ENCODE measurements around the gene COL21A1.

The COL21A1 gene

DNA sequence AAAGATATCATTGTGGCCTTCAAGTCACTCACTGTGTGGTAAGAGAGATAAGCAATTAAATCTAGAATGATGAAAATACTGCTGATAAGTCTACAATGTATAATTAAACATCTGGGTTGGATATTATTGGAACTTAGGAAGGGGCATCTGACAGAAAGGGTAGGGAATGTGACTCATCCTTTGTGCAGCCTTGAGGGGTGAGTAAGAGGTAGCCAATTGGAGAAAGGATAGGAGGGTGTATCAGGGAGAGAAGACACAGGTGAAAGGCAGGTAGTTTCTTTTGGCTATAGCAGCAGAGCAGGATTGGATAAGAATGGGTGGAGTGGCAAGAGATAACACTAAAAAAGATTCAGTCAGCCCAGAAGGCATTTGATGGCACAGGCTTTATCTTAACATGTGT is 182.0 kb downstream of the COL21A1 start:
- H3K4me3 ChIP-seq = no peak overlapping the region
- no peaks in the 10 kb centered on the region for H3K36me3 ChIP-seq
- no peaks in the 10 kb centered on the region for H3K9me3 ChIP-seq
- no peaks in the 10 kb centered on the region for H3K27me3 ChIP-seq
- no peak overlapping the region for H3K27ac ChIP-seq
- H3K9ac ChIP-seq = no peak overlapping the region
- no peaks in the 10 kb centered on the region for H3K4me1 ChIP-seq
- H4K20me1 ChIP-seq = no peaks in the 10 kb centered on the region
- H3K4me2 ChIP-seq = no peak overlapping the region
- no peak for TF ChIP-seq Cebpa-rat (IDR thresholded peaks at IDR 0.05)

DNA sequence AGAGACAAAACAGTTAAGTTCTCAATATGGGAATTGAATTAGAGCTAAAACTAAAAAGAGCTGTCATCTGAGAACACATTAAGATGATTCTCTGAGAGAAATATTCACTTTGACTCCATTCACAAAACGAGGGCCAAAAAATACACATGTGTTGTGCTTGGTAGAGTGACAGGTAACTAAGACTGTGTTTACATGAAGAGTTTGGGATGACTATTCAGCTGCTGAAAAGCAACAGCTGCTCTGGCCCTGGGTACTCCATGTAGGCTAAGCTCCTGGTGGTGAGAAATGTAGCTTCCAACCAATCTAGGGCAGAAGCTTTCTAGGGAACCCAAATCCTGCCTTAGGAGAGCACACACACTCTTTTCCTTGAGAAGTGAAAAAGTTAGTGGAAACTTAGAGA is 184.5 kb downstream of the COL21A1 start:
- Histone ChIP-seq H3K4me3 (no peak overlapping the region), H3K27ac (no peak overlapping the region), H3K4me1 (no peaks in the 10 kb centered on the region), H3K9ac (no peak overlapping the region), H3K27me3 (no peaks in the 10 kb centered on the region), H3K36me3 (no peaks in the 10 kb centered on the region), H3K9me3 (no peaks in the 10 kb centered on the region), H3K4me2 (no peak overlapping the region), H4K20me1 (no peaks in the 10 kb centered on the region)
- no peak for TF ChIP-seq Cebpa-rat (IDR thresholded peaks at IDR 0.05)

DNA sequence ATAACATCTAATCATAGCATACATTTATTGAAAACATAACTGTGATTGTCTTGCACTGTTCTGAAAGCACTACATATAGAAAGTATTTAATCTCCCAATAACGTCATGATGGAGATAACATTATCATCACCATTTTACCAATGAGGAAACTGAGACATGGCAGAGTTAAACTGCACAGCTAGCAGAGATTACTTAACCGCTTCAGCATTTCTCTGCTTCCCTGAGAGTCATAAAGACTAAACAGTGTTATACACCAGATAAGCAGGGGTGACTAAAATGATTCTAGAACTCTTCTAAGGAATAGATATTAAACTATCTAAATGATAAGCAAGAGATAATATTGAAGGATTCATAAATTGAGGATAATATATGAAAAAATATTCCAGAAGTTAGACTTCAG is 188.7 kb downstream of the COL21A1 start:
- no peaks in the 10 kb centered on the region for H3K36me3 ChIP-seq
- TF ChIP-seq Cebpa-rat (IDR thresholded peaks at IDR 0.05) = no peak
- H4K20me1 ChIP-seq = no peaks in the 10 kb centered on the region
- no peak overlapping the region for H3K27ac ChIP-seq
- H3K27me3 ChIP-seq = no peaks in the 10 kb centered on the region
- H3K4me3 ChIP-seq = no peak overlapping the region
- no peak overlapping the region for H3K4me2 ChIP-seq
- no peak overlapping the region for H3K9ac ChIP-seq
- H3K9me3 ChIP-seq = no peaks in the 10 kb centered on the region
- H3K4me1 ChIP-seq = no peaks in the 10 kb centered on the region

DNA sequence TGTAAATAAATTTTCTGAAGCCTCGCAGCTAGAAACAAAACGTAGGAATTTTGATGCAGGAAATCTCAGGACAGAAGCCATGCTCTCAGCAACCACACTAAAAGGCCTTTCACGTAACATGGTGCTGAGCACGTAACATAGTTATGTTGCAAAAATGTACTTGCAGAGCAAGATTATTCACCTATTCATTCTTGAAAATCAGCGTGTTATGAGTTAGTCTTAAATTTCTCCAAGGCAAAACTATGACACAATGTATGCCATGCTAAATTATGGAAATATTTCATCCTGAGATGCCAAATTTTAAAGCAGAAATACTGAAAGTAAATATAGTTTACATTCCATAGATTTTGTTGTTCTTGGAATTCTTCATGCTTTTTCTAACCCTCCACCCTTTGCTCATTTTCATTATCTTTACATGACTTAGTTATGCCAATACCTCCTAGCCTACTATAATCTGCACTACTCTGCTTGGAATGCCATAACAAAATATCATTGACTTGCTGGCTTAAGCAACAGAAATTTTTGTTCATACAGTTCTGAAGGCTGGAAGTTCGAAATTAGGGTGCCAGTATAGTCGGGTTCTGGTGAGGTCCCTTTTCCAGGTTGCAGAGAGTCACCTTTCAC is 192.2 kb downstream of the COL21A1 start:
- H3K4me2 ChIP-seq = no peak overlapping the region
- H3K9me3 ChIP-seq = no peaks in the 10 kb centered on the region
- H4K20me1 ChIP-seq = no peaks in the 10 kb centered on the region
- no peak for TF ChIP-seq Cebpa-rat (IDR thresholded peaks at IDR 0.05)
- no peaks in the 10 kb centered on the region for H3K4me1 ChIP-seq
- H3K27me3 ChIP-seq = no peaks in the 10 kb centered on the region
- no peaks in the 10 kb centered on the region for H3K36me3 ChIP-seq
- no peak overlapping the region for H3K27ac ChIP-seq
- no peak overlapping the region for H3K4me3 ChIP-seq
- no peak overlapping the region for H3K9ac ChIP-seq

DNA sequence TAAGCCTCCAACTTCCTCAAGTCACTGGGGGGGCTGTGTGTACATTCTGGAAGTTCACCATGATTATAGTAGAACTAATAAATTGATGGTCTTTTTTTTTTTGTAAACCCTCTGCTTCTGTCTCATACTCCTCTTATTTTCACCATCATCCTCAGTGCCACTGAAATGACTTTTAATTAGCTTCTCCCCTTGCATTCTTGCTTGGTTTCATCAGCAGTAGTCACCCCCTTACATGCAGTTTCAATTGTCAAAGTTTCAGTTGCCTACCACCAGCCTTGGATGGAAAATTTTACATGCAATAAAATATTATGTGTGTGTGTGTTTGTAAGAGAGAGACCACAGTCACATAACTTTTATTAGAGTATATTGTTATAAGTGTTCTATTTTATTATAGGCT is 196.2 kb downstream of the COL21A1 start:
- Histone ChIP-seq H3K27ac (no peak overlapping the region), H3K4me2 (no peak overlapping the region), H3K9ac (no peak overlapping the region), H3K9me3 (no peaks in the 10 kb centered on the region), H4K20me1 (no peaks in the 10 kb centered on the region), H3K4me3 (no peak overlapping the region), H3K4me1 (peaks cover 8% of the 10 kb centered on the region), H3K27me3 (no peaks in the 10 kb centered on the region), H3K36me3 (no peaks in the 10 kb centered on the region)
- TF ChIP-seq Cebpa-rat (IDR thresholded peaks at IDR 0.05) = no peak

DNA sequence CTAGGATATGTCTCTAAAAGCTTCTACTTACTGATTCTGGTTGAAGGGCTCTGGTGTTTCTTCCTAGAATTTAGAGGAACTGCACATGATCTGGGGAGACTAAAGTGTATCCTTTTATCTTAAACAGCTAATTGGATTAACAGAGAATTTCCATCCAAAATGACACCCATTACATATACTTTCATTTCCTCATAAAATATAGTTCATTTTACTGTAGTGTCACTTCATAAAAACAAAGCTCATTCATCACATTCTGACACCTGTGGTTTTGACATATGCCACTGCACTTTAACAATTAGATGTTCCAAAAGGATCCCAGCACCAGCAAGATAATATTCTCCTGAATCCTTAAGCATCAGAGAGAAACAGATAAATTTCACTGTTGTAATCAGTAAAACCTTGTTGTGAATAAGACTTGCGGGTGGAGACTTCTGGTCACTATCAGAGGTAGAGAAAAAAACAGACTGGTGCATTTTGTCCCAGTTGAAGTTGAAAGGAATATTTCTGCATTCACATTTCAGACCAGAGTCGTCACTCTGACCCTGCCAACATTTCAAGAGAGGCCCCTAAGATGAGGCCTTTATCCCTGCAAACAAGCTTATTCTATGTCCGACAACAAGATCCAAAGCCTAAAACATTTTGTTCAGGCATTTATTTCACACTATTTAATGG is 196.7 kb downstream of the COL21A1 start:
- H3K4me2 ChIP-seq = no peak overlapping the region
- H3K27ac ChIP-seq = no peak overlapping the region
- no peak overlapping the region for H3K4me3 ChIP-seq
- H3K4me1 ChIP-seq = peaks cover 11% of the 10 kb centered on the region
- no peaks in the 10 kb centered on the region for H3K36me3 ChIP-seq
- no peaks in the 10 kb centered on the region for H3K9me3 ChIP-seq
- no peaks in the 10 kb centered on the region for H3K27me3 ChIP-seq
- TF ChIP-seq Cebpa-rat (IDR thresholded peaks at IDR 0.05) = no peak
- H3K9ac ChIP-seq = no peak overlapping the region
- no peaks in the 10 kb centered on the region for H4K20me1 ChIP-seq

DNA sequence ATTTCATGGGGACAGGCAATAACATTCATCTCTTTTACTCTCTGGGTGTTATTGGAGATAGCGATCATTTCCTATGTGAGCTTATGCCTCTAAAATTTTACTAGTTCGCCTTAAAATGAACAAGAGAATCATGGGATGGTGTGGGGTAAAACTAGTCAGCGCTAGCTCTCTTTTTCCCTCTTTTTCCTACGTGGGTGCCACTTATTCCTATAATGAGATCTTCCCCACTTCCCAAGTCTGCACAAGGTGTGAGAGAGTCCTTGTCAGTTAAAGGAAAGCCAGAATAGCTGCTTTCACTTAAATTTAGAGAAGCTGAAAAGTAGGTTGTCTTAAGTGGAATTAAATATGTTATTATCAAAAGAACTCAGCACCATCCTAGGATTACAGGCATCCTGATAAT is 198.8 kb downstream of the COL21A1 start:
- no peaks in the 10 kb centered on the region for H3K36me3 ChIP-seq
- no peak overlapping the region for H3K27ac ChIP-seq
- no peak overlapping the region for H3K4me2 ChIP-seq
- no peak overlapping the region for H3K4me3 ChIP-seq
- no peak overlapping the region for H3K9ac ChIP-seq
- H4K20me1 ChIP-seq = no peaks in the 10 kb centered on the region
- peaks cover 11% of the 10 kb centered on the region for H3K4me1 ChIP-seq
- no peaks in the 10 kb centered on the region for H3K9me3 ChIP-seq
- TF ChIP-seq Cebpa-rat (IDR thresholded peaks at IDR 0.05) = no peak
- H3K27me3 ChIP-seq = no peaks in the 10 kb centered on the region

DNA sequence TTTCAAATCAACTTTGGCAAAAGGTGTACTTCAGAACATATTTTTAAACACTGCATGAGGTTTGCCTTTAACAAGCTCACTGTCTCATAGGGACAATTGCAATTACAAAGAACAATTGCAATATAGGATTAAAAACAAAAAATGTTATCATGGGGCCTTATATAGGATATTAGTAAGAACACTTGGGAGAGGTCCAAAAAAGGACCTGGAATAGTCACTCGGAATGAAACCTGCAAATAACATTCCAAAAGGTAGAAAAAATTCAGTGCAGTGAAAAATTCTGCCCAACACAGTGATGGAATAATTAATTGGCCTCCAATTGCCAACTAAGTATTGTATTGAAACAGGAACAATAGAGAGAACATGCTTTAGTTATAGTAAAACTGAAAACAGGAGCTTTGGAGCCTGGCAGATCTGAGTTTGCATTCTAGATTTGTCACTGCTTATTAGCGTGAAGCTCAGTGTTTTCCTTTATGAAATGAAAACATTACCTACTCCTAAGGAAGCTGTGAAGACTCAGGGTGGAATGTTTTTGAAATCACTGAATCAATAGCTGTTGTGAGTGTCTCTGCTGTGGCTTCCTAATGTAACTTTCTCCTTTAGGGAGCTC is 199.3 kb downstream of the COL21A1 start:
- Histone ChIP-seq H3K36me3 (no peaks in the 10 kb centered on the region), H3K4me3 (no peak overlapping the region), H4K20me1 (no peaks in the 10 kb centered on the region), H3K9me3 (no peaks in the 10 kb centered on the region), H3K4me2 (no peak overlapping the region), H3K27ac (no peak overlapping the region), H3K9ac (no peak overlapping the region), H3K4me1 (peaks cover 11% of the 10 kb centered on the region), H3K27me3 (no peaks in the 10 kb centered on the region)
- no peak for TF ChIP-seq Cebpa-rat (IDR thresholded peaks at IDR 0.05)

DNA sequence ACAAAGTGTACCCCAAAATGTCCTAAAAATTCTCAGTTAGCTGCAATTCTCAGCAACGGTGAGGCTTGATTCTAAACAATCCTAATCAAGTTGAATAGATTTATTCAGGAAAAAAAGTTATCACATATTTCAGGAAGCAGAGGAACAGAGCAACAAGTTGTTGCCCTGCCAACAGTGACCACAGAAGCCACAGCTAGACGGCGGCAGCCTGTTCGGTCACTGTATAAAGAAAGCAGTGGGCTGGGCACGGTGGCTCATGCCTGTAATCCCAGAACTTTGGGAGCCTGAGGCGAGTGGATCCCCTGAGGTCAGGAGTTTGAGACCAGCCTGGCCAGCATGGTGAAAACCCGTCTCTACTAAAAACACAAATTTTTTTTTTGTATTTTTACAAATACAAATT is 200.8 kb downstream of the COL21A1 start:
- H3K27me3 ChIP-seq = no peaks in the 10 kb centered on the region
- H4K20me1 ChIP-seq = no peaks in the 10 kb centered on the region
- H3K27ac ChIP-seq = no peak overlapping the region
- H3K36me3 ChIP-seq = no peaks in the 10 kb centered on the region
- no peaks in the 10 kb centered on the region for H3K9me3 ChIP-seq
- no peak overlapping the region for H3K4me3 ChIP-seq
- no peak for TF ChIP-seq Cebpa-rat (IDR thresholded peaks at IDR 0.05)
- H3K4me2 ChIP-seq = peak overlapping the region; percentile 64
- peaks cover 11% of the 10 kb centered on the region for H3K4me1 ChIP-seq
- H3K9ac ChIP-seq = no peak overlapping the region

DNA sequence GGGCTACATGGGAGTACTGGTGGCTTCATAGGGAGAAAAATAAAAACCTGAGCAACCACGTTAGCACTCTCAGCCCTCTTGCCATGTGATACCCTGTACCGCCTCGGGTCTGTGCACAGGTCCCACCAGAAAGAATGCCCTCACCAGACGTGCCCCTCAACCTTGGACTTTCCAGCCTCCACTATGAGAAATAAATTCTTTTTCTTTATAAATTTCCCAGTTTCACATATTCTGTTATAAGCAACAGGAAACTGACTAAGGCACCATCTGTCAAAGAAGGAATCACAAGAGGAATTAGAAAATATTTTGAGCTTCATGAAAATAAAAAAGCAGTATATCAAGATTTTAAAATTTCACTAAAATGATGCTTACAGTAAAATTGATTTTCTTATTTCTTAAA is 203.6 kb downstream of the COL21A1 start:
- no peak for TF ChIP-seq Cebpa-rat (IDR thresholded peaks at IDR 0.05)
- no peak overlapping the region for H3K4me2 ChIP-seq
- no peaks in the 10 kb centered on the region for H3K27me3 ChIP-seq
- H4K20me1 ChIP-seq = no peaks in the 10 kb centered on the region
- no peaks in the 10 kb centered on the region for H3K36me3 ChIP-seq
- no peak overlapping the region for H3K27ac ChIP-seq
- H3K4me3 ChIP-seq = no peak overlapping the region
- peaks cover 11% of the 10 kb centered on the region for H3K4me1 ChIP-seq
- no peaks in the 10 kb centered on the region for H3K9me3 ChIP-seq
- no peak overlapping the region for H3K9ac ChIP-seq
